Stimulated activated CD4-positive, alpha-beta T cell treated with anti-CD3 and anti-CD28 coated beads, Interleukin-12 subunit alpha, Interleukin-12 subunit beta, amount 100 ng/mL, for 4 hours (primary cell): ENCODE data around the gene COPZ2.
A peak's percentile ranks its signal among the peaks of the same experiment; 100 is the strongest.
"Not testable (repeated sequence)": the region's sequence is repeated elsewhere in the genome, so short reads cannot be mapped to it uniquely, and the experiment has no call there.

ENCODE experiments used
- DNase-seq: peaks from one replicate; pipeline ENCODE4 v3.0.0-alpha.2; 2020

The COPZ2 gene

GRCh38 chr17:48027322-48027981 lies 10.1 kb downstream of the COPZ2 start:
- DNase-seq: no peak

- peak; percentile 68 for DNase-seq
Measured at GRCh38 chr17:48026502-48027321, 10.9 kb downstream of the COPZ2 start.

- DNase-seq: no peak
Measured at GRCh38 chr17:48025904-48026501, 11.6 kb downstream of the COPZ2 start.

GRCh38 chr17:48025040-48025903 lies 12.3 kb downstream of the COPZ2 start:
- peak; percentile 99 for DNase-seq

GRCh38 chr17:48024149-48025039 lies 13.2 kb downstream of the COPZ2 start:
- peak; percentile 25 for DNase-seq

- DNase-seq: peak; percentile 32
Measured at GRCh38 chr17:48023400-48024148, 14.0 kb downstream of the COPZ2 start.

GRCh38 chr17:48022901-48023300 lies 14.7 kb downstream of the COPZ2 start:
- DNase-seq: no peak

- no peak for DNase-seq
Measured at GRCh38 chr17:48021934-48022333, 15.7 kb downstream of the COPZ2 start.

GRCh38 chr17:48017817-48018158 lies 19.8 kb downstream of the COPZ2 start:
- DNase-seq: not testable (repeated sequence)

- no peak for DNase-seq
Measured at GRCh38 chr17:48016112-48016511, 21.5 kb downstream of the COPZ2 start.

GRCh38 chr17:48014595-48015111 lies 22.9 kb downstream of the COPZ2 start:
- DNase-seq: no peak

- DNase-seq: no peak
Measured at GRCh38 chr17:48013876-48014594, 23.6 kb downstream of the COPZ2 start.

- no peak for DNase-seq
Measured at GRCh38 chr17:48012654-48013053, 24.9 kb downstream of the COPZ2 start.

- DNase-seq: peak; percentile 58
Measured at GRCh38 chr17:48012151-48012520, 25.5 kb downstream of the COPZ2 start.

GRCh38 chr17:48011405-48012150 lies 26.0 kb downstream of the COPZ2 start:
- peak; percentile 25 for DNase-seq

- no peak for DNase-seq
Measured at GRCh38 chr17:48010193-48010592, 27.4 kb downstream of the COPZ2 start.

- no peak for DNase-seq
Measured at GRCh38 chr17:48006936-48007709, 30.5 kb downstream of the COPZ2 start.

GRCh38 chr17:48004983-48005382 lies 32.6 kb downstream of the COPZ2 start:
- DNase-seq: no peak
